Measurements from ENCODE around the gene AGER. TPM values are rescaled to one million over a fixed set of nuclear protein-coding genes. Genes with fewer than 3 reads are reported as not detected.

AGER gene
- total and polyA plus RNA-seq, 9 of the 15 experiments (the other 6 are each of a cell fraction or from before 2014, with no cell fraction given) = 1.2 to 11.5 (median 4.1) TPM

- TF ChIP-seq TRIM25 (IDR thresholded peaks at IDR 0.05; ENCODE audit: borderline replicate concordance) (no peak), GATA2 (CRISPR knock-in tag; IDR thresholded peaks at IDR 0.05) (no peak), SAP30 (IDR thresholded peaks at IDR 0.05; ENCODE audit: borderline replicate concordance, insufficient read depth, low read depth, low read length, poor library complexity, severe bottlenecking) (peak; percentile 12), RFX1 (IDR thresholded peaks at IDR 0.05) (no peak), MLX (CRISPR knock-in tag; conservative IDR thresholded peaks at IDR 0.05) (no peak), ZNF212 (CRISPR knock-in tag; IDR thresholded peaks at IDR 0.05) (no peak), ZNF830 (CRISPR knock-in tag; IDR thresholded peaks at IDR 0.05) (peak; percentile 82; the same call in 1 of the 2 replicates), NONO (IDR thresholded peaks at IDR 0.05; ENCODE audit: low read depth in 2 of 2, low read length in 1 of 2) (0 out of 4 replicates have a peak, but pooled peaks of 1 of the 2 experiments have one; percentile 28), ETV1 (tag; conservative IDR thresholded peaks at IDR 0.05; ENCODE audit: low read depth) (peak; percentile 64), NR3C1 (CRISPR knock-in tag; IDR thresholded peaks at IDR 0.05) (no peak), LEF1 (IDR thresholded peaks at IDR 0.05) (peak; percentile 76), CBFA2T3 (IDR thresholded peaks at IDR 0.05) (0 out of 2 replicates have a peak, but pooled peaks have one; percentile 14), ASH1L (IDR thresholded peaks at IDR 0.05; ENCODE audit: borderline replicate concordance, low read depth, partially characterized antibody) (no peak), MBD1 (CRISPR knock-in tag; IDR thresholded peaks at IDR 0.05) (no peak), TRIM28 (IDR thresholded peaks at IDR 0.05) (peak; percentile 53; the same call in 1 of the 2 replicates), HMGN3 (IDR thresholded peaks at IDR 0.05; ENCODE audit: borderline replicate concordance, extremely low read depth, insufficient read length, low read depth, low read length) (no peak), MYC (IDR thresholded peaks at IDR 0.05; ENCODE audit: low read depth, low read length) (peak; percentile 25; the same call in 1 of the 2 replicates), MYC (CRISPR knock-in tag; IDR thresholded peaks at IDR 0.05; ENCODE audit: borderline replicate concordance, low read depth) (peak; percentile 56; the same call in 1 of the 2 replicates), TAF9B (IDR thresholded peaks at IDR 0.05; ENCODE audit: partially characterized antibody) (peak; percentile 44), SMAD2 (IDR thresholded peaks at IDR 0.05; ENCODE audit: low read depth, low read length) (no peak), RBM15 (IDR thresholded peaks at IDR 0.05; ENCODE audit: insufficient read depth, low read length) (no peak), ZNF3 (CRISPR knock-in tag; IDR thresholded peaks at IDR 0.05) (no peak), NFIC (IDR thresholded peaks at IDR 0.05) (peak; percentile 80)
- TF ChIP-seq, protein P1, sequence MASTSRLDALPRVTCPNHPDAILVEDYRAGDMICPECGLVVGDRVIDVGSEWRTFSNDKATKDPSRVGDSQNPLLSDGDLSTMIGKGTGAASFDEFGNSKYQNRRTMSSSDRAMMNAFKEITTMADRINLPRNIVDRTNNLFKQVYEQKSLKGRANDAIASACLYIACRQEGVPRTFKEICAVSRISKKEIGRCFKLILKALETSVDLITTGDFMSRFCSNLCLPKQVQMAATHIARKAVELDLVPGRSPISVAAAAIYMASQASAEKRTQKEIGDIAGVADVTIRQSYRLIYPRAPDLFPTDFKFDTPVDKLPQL (IDR thresholded peaks at IDR 0.05; ENCODE audit: extremely low read depth, insufficient read length) = no peak
Measured at GRCh38 chr6:32190054-32190851, 6.2 kb upstream of the AGER start, which contains the start of gene PBX2 (continued).
